Activated T-cell treated with anti-CD3 and anti-CD28 coated beads for 48 hours (primary cell): ENCODE data around the gene STK17A.

Experiments
- DNase-seq: peaks from one replicate; pipeline ENCODE4 v3.0.0-alpha.2; 2020; ENCODE audit warnings: low read depth

The STK17A gene

DNA sequence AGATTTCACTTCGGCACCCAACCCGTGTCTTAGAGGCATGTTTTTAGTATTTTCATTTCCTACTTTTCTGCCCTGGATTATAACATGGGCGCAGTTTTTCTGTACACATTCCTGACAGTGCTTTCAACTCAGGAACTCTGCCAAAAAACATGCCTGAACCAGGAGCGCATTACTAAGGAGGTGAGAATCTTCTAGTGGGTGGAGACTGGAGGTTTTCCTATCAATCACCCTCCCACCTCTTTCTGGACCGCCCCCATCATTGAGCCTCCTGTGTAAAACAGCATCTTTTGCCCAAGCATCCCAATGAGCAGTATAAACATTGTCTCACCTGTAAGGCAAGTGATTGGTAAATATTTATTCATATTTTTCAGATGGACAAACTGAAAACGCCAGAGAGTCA is 53.2 kb downstream of the STK17A start:
- DNase-seq: no peak

GRCh38 chr7:43637114-43637806 is 54.4 kb downstream of the STK17A start:
- DNase-seq: no peak

DNA sequence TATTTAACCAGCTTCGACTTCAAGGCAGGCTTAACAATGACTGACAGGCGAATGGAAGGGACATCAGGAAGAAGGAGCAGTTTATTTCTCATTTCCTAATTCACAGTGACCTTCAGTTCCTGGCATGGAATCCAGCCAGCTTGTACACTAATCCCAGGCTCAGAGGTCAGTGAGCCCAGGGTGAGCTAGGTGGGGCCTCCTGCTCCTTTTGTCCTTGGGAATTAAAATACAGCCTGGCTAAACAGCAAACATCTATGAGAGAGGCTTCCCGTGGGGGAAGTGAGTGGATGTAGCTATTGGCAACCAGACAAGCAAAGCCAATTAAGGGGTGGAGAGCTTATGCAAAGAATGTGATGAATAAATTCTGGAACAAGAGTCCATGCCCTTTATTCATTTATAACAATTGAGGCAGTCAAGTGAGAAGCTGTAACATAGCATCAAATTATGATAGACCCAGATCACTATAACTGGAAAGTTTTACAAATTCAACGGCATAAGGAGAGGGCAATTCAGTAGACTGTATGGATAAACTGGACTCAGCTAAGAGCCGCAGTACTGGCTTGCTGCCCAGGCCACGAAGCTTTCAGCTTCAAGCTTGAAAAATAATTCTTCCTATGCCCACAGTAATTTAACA is 57.1 kb downstream of the STK17A start:
- no peak for DNase-seq

- no peak for DNase-seq
These were observed 57.8 kb downstream of the STK17A start for GRCh38 chr7:43640679-43641078.

- no peak for DNase-seq
These were observed 60.2 kb downstream of the STK17A start for GRCh38 chr7:43642897-43643630.

- DNase-seq: no peak
These were observed 60.9 kb downstream of the STK17A start for GRCh38 chr7:43643846-43644245.

- DNase-seq: no peak
These were observed 62.9 kb downstream of the STK17A start for GRCh38 chr7:43645699-43646226.

DNA sequence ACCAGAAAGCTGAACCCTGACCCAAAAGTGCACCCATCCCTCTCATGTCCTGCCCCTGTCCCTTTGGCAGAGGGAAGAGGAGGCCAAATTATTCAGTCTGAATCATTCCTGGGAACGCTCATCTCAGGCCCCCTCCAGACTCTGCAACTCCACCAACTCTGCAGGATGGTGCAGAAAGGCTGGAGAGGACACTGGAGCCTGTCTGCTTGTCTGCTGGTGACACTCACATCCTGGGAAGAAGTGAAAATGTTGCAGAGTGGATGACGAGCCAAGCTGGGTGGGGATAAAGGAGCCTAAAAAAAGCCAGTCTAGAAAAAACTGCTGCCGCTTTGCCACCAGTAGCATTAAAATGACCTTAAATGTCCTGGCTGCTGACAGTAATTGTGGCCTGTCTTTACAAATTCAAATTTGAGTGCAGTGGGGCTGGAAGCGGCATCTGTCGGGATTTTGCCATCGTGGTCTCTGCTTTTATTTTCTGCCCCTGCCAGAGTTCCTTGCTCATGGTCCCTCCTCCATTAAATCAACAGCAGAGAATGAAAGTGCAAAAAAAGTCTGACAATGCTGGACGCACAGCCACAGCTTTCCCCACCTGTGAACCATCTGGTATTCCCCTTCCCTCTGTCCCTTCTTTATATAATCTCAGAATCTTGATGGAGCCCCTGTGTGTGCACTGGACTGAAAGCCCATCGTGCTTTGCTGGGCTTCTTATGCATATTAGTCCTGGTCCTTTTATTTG is 63.9 kb downstream of the STK17A start:
- DNase-seq: no peak

GRCh38 chr7:43647339-43647672 is 64.4 kb downstream of the STK17A start:
- no peak for DNase-seq

DNA sequence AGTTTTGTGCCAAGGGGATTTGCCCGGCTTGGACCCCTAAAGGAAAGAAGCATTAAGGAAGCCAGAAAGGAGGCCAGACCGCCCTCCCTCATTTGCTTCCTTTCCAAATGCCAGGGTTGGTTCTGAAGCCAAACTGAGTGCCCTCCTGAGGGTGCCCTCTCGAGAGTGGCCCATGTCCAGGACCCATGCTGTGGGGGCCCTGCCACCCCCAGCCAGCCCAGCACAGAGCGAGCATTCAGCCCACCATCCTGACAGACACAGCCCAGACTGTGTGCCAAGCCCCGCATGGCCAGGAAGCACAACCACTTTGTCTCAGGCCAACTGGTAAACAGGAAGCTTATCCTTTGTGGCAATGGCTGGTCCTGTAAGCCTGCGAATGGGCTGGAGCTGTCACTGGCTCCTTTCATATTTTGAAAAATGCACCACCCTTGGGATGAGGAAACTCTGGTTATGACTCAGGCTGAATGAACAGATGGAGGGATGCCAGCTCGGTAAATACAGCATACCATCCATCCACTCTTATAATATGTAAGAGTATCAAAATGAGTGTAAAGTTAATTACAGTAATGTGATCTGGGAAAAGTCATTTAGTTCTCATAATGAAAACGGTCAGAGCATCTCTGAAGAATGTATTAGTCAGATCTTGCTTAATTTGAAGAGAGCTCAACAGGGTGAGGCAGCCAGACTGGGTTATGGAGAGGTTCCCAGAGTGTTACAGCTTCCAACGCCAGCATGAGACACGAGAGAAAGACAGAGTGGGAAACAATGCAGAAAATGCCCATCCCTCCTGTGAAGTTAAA is 65.0 kb downstream of the STK17A start:
- peak; percentile 45 for DNase-seq

DNA sequence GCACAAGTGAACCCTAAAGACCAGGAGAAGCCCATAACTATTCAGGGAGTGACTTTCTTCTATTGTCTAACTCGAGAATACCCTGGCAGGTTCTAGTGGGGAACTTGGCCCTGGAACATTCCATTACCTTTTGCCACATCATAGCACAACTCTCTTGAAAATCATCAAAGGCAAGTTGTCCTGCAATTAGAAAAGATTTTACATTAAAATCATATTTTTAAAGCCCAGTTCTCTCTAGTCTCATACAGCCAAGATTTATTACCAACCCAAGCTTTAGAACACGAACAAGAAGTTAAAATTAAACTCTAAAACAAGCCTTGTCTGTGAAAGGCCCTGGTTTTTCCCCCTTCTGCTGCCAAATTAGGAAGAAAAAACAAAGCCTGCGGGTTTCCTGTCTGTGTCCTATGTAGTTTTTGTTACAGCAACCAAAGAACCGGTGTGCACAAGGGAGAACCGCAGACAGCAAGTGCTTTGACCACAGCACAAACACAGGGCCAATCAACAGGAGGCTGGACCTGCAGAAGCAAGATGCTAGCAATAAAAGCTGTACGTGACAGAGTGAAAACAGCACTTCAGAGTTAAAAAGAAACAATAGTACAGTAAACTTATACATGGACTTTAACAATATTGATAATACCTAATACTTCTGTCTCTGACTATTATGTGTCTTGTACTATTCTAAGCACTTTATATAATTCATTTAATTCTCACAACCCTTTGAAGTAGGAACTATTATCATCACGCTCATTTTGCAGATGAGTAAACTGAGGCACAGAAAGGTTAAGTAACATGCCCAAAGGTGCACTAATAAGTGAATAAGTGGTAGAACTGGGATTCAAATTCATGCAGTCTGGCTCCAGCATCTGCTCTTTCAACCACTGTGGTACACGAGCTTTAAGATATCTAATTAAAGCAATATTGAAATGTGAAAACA is 65.8 kb downstream of the STK17A start:
- peak; percentile 51 for DNase-seq

DNA sequence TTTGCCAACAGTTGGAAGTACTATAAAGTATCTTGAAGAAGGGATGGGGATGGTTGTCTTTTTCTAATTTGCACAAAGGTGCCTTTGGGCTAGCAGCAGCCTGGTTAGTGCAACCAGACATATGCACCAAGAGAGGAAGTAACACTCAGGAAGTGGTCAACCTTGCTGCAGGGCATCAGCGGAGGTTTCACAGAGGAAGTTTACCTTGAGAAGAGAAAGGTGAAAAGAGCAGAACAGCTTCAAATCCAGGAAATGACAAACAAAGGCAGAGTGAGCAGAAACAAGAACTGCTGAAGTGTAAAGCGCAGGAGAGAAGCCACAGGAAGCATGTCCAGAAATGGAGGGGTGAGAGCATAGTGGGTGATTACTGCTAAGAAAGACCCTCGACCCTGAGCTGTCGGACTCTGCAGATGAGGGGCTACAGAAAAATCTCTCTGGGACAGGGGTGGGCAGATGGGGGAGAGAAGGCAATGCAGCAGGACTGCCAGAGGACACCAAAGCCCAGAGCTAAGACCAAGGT is 66.9 kb downstream of the STK17A start:
- DNase-seq: no peak

- DNase-seq: no peak
These were observed 67.6 kb downstream of the STK17A start for GRCh38 chr7:43650457-43651052.

- DNase-seq: no peak
These were observed 69.5 kb downstream of the STK17A start for GRCh38 chr7:43652364-43652763.

DNA sequence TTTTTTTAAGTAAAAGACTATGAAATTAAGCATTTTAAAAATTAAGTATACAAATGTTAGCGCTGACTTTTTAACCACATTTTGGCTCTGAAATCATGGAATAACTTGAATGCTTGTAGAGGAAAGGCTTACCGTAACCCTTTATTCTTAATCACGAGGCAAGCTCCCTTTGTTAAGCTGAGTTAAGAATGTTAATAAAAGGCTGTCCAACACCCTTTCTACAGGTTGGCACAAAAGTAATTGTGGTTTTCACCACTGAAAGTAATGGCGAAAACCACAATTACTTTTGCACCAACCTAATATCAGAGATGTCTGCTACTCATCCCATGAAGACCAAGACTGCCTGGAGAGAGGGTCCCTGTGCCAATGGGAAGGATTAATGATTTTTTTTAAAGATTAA is 70.6 kb downstream of the STK17A start:
- DNase-seq: no peak

DNA sequence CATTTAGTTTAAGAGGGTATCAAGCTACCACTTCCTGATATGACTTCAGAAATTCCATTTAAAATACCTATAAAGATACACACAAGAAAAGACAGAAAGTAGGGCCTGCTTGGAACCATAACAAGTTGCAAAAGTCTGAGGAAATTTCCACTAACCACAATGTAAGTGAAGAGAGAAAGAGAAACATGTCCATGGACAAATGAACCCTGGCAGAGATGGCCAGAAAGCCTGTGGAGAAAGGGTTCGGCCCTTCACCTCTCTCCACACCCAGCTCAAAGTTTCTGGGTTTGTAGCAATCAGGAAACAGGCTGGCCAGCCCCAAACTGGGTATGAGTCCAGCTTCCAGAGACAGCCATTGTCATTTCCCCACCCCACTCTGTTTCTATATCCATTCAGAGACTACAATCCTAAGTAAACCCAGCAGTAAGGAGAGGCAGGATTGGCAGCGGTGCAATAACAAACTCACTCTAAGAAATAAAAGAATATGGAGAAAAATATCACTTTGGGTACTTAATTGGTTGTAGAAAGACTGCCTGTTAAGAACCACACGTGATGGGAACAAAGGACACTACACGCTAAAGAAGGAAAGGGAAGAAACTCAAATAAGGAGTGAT is 71.1 kb downstream of the STK17A start:
- DNase-seq: no peak

- no peak for DNase-seq
These were observed 72.7 kb downstream of the STK17A start for GRCh38 chr7:43655584-43655983.

- DNase-seq: no peak
These were observed 74.1 kb downstream of the STK17A start for GRCh38 chr7:43656997-43657396.
